K562 (cell line): ENCODE measurements around the gene RBPJ.

Source experiments
- TBP ChIP-seq: optimal IDR thresholded peaks from 2 replicates; pipeline ENCODE3; 2011; ENCODE audit warnings: low read depth, low read length, improper control_type of control experiment
- TF ChIP-seq, protein P1 (sequence below), 3 experiments: IDR thresholded peaks in 2 of 3; conservative IDR thresholded peaks in 1 of 3; 2 replicates each; pipeline ENCODE4 v1.5.1; 2011 to 2012; ENCODE audit warnings: low read length in 3 of 3, mild to moderate bottlenecking in 3 of 3, control low read depth in 2 of 3, improper control_type of control experiment in 1 of 3, inconsistent platforms in 1 of 3, low read depth in 1 of 3, mixed read lengths in 1 of 3, moderate library complexity in 1 of 3; ENCODE audit not compliant: insufficient read depth in 2 of 3
- TF ChIP-seq, protein P2 (sequence below): sonication (generic); formaldehyde crosslinking; IDR thresholded peaks from 2 replicates; pipeline ENCODE4 v1.8.0; 2022; ENCODE audit warnings: missing genetic modification reagents, mild to moderate bottlenecking, borderline replicate concordance

DNA sequence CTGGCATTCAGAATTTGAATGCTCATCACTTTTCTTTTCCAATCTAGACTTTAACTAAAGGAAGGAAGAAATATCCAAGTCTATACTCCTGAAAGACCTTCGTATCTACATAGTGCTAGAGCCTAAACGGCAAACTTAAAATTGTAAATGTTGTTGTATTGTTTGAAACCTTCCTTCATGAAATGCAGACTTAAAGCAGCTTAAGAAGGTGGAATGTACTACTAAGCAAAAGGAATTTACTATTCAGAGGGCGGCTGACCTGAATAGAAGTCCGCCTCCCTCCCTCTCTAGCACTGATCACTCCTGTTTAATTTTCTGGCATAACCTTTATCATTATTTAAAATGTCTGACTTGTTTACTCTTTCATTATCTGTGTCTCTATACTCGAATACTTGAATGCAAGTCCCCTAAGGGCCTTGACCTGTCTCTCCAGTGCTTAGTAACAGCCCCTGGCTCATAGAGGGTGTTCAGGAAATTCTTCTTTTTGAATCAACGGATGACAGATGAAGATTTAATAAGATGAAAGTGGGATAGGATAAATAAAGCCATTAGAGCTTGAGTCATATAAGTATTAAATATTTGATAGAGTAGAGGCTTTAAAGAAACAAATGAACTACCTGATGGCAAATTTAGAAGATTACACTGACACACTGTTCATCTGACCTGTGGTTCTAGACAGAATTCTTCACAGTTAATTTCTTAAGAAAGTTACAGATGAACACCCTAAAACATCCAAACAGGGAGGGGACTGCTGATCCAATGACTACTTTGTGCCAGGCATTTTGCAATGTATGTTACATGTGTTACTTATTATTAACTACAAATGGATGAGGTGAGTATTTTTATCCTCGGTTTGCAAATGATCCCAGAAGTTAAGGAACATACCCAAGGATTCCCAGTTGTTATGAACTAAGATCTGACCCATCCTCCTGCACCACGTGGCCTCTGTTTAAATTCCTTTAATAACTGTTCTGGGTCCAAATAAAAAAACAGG, 20.2 kb upstream of the RBPJ start:
- TF ChIP-seq, protein P1, sequence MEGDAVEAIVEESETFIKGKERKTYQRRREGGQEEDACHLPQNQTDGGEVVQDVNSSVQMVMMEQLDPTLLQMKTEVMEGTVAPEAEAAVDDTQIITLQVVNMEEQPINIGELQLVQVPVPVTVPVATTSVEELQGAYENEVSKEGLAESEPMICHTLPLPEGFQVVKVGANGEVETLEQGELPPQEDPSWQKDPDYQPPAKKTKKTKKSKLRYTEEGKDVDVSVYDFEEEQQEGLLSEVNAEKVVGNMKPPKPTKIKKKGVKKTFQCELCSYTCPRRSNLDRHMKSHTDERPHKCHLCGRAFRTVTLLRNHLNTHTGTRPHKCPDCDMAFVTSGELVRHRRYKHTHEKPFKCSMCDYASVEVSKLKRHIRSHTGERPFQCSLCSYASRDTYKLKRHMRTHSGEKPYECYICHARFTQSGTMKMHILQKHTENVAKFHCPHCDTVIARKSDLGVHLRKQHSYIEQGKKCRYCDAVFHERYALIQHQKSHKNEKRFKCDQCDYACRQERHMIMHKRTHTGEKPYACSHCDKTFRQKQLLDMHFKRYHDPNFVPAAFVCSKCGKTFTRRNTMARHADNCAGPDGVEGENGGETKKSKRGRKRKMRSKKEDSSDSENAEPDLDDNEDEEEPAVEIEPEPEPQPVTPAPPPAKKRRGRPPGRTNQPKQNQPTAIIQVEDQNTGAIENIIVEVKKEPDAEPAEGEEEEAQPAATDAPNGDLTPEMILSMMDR (IDR thresholded peaks at IDR 0.05 in 2 of 3, conservative IDR thresholded peaks at IDR 0.05 in 1 of 3; ENCODE audit: insufficient read depth in 2 of 3, low read depth in 1 of 3, low read length in 3 of 3): no peak
- no peak for TF ChIP-seq TBP
- TF ChIP-seq, protein P2, sequence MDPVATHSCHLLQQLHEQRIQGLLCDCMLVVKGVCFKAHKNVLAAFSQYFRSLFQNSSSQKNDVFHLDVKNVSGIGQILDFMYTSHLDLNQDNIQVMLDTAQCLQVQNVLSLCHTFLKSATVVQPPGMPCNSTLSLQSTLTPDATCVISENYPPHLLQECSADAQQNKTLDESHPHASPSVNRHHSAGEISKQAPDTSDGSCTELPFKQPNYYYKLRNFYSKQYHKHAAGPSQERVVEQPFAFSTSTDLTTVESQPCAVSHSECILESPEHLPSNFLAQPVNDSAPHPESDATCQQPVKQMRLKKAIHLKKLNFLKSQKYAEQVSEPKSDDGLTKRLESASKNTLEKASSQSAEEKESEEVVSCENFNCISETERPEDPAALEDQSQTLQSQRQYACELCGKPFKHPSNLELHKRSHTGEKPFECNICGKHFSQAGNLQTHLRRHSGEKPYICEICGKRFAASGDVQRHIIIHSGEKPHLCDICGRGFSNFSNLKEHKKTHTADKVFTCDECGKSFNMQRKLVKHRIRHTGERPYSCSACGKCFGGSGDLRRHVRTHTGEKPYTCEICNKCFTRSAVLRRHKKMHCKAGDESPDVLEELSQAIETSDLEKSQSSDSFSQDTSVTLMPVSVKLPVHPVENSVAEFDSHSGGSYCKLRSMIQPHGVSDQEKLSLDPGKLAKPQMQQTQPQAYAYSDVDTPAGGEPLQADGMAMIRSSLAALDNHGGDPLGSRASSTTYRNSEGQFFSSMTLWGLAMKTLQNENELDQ (CRISPR knock-in tag): no peak
